Vagina (tissue), 2 donors: ENCODE measurements around the gene TCTN3. TPM values are rescaled to one million over a fixed set of nuclear protein-coding genes. Genes with fewer than 3 reads are reported as not detected.
A peak's percentile ranks its signal among the peaks of the same experiment; 100 is the strongest.

Experiments
- DNase-seq, 2 donors: peaks; one replicate each; pipeline ENCODE4 v3.0.0-alpha.2; 2017; ENCODE audit errors: extremely low spot score in 2 of 2
- H3K27ac ChIP-seq: fragments of 200-600 bp; sonication (generic); one replicate; pipeline ENCODE4 v1.5.1; 2019
- H3K27me3 ChIP-seq: fragments of 200-600 bp; sonication (generic); one replicate; pipeline ENCODE4 v1.5.1; 2019
- H3K36me3 ChIP-seq, 2 donors: fragments of 200-600 bp; sonication (generic); one replicate each; pipeline ENCODE4 v1.5.1; 2017 to 2019
- H3K4me1 ChIP-seq: fragments of 200-600 bp; sonication (generic); one replicate; pipeline ENCODE4 v1.5.1; 2019
- H3K4me3 ChIP-seq, 2 donors: fragments of 200-600 bp; sonication (generic); 1 replicate in 1 of 2; 2 replicates in 1 of 2; pipeline ENCODE4 v1.5.1; 2016 to 2019
- H3K9me3 ChIP-seq: fragments of 200-600 bp; sonication (generic); one replicate; pipeline ENCODE4 v1.5.1; 2019
- POLR2A ChIP-seq, 2 donors: fragments of 450-650 bp; IDR thresholded peaks; one replicate each; pipeline ENCODE4 v1.6.1; 2017; ENCODE audit warnings: antibody characterized with exemption in 2 of 2, mild to moderate bottlenecking in 2 of 2, moderate library complexity in 2 of 2
- POLR2AphosphoS5 ChIP-seq, 2 donors: sonication (generic); formaldehyde crosslinking; IDR thresholded peaks; one replicate each; pipeline ENCODE4 v1.9.0; 2017; ENCODE audit warnings: antibody characterized with exemption in 2 of 2, mild to moderate bottlenecking in 2 of 2, low read depth in 1 of 2; ENCODE audit not compliant: insufficient read depth in 1 of 2
- intact Hi-C: fragments of 100-400 bp; cut with DNase I; formaldehyde crosslinking; loops from one replicate; pipeline ENCODE4 v1.15.1; 2023
- total RNA-seq: library from RNA; depleted of rRNA; stranded (reverse); fragments of >200 nt; gene quantifications from one replicate; pipeline ENCODE4 v1.2.3, GENCODE V29; 2016
- TF ChIP-seq, protein P1 (sequence below), 3 experiments: fragments of 450-650 bp in 2 of 3; fragments of 200-600 bp in 1 of 3; sonication (generic) in 1 of 3; IDR thresholded peaks; one replicate each; pipeline ENCODE4 v1.5.1; 2017 to 2019; ENCODE audit warnings: antibody characterized with exemption in 3 of 3, mild to moderate bottlenecking in 2 of 3, moderate library complexity in 2 of 3

The TCTN3 gene, protein sequence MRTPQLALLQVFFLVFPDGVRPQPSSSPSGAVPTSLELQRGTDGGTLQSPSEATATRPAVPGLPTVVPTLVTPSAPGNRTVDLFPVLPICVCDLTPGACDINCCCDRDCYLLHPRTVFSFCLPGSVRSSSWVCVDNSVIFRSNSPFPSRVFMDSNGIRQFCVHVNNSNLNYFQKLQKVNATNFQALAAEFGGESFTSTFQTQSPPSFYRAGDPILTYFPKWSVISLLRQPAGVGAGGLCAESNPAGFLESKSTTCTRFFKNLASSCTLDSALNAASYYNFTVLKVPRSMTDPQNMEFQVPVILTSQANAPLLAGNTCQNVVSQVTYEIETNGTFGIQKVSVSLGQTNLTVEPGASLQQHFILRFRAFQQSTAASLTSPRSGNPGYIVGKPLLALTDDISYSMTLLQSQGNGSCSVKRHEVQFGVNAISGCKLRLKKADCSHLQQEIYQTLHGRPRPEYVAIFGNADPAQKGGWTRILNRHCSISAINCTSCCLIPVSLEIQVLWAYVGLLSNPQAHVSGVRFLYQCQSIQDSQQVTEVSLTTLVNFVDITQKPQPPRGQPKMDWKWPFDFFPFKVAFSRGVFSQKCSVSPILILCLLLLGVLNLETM
- 15.2 TPM for total RNA-seq

DNA sequence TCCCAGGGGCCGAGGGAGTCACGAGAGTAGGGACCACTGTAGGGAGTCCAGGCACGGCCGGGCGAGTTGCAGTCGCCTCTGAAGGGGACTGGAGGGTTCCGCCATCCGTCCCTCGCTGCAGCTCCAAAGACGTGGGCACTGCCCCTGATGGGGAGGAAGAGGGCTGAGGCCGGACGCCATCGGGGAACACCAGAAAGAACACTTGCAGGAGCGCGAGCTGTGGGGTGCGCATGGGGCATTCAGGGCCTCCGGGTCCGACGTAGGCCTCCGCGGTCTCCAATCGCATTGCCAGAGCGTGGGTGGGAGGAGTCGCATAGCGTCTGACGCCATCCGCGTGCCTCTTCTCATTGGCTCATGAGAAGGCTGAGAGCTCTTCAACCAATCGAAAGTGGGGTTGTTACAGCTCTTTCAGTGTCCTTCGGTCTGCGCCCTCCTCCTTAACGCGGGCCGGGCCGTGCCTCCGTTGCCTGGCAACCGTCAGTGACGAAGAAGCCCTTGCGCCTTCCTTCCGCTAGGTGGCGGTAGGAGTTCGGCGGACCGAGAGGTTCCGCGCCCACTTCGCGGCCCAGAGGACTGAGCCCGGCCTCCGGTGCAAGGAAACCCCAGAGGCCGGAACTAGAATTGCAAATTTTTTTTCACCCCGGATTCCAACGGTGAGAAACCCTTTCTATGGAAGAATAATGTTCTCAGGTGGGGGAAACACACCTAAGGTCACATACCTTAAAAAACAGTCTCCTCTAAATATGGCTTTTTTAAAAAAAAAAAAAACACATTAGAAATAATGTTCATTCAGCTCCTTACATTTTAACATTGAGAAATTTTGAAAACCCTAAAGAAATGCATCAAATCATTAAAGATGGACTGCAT, at the start of gene TCTN3:
TSS of gene TCTN3 (minus strand) at position 260 of the 867 bp plus-strand sequence. CDS start at position 232, 28 bp downstream.
- intact Hi-C loops: loop anchor here (5.0 kb wide), 1 partner anchor 148 kb away; no protein-coding TSS in a partner anchor
- Histone ChIP-seq H3K4me3 (peak within 1 kb of the TSS; percentile 76 to 81), H3K27ac (peak within 1 kb of the TSS; percentile 77), H3K9me3 (no peaks in the 10 kb centered on the region), H3K36me3 (peaks cover 0 to 32% of the 10 kb centered on the region in 2 donors), H3K27me3 (no peaks in the 10 kb centered on the region), H3K4me1 (peaks cover 18% of the 10 kb centered on the region)
- TF ChIP-seq, protein P1, sequence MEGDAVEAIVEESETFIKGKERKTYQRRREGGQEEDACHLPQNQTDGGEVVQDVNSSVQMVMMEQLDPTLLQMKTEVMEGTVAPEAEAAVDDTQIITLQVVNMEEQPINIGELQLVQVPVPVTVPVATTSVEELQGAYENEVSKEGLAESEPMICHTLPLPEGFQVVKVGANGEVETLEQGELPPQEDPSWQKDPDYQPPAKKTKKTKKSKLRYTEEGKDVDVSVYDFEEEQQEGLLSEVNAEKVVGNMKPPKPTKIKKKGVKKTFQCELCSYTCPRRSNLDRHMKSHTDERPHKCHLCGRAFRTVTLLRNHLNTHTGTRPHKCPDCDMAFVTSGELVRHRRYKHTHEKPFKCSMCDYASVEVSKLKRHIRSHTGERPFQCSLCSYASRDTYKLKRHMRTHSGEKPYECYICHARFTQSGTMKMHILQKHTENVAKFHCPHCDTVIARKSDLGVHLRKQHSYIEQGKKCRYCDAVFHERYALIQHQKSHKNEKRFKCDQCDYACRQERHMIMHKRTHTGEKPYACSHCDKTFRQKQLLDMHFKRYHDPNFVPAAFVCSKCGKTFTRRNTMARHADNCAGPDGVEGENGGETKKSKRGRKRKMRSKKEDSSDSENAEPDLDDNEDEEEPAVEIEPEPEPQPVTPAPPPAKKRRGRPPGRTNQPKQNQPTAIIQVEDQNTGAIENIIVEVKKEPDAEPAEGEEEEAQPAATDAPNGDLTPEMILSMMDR (IDR thresholded peaks at IDR 0.05): peak; percentile 89 to 100 (median 100)
- TF ChIP-seq POLR2A (IDR thresholded peaks at IDR 0.05) (peak in 1 of 2 donors; percentile 13), POLR2AphosphoS5 (IDR thresholded peaks at IDR 0.05; ENCODE audit: insufficient read depth in 1 of 2, low read depth in 1 of 2) (peak; percentile 88 to 93)
- DNase-seq: peak; percentile 99 to 100

DNA sequence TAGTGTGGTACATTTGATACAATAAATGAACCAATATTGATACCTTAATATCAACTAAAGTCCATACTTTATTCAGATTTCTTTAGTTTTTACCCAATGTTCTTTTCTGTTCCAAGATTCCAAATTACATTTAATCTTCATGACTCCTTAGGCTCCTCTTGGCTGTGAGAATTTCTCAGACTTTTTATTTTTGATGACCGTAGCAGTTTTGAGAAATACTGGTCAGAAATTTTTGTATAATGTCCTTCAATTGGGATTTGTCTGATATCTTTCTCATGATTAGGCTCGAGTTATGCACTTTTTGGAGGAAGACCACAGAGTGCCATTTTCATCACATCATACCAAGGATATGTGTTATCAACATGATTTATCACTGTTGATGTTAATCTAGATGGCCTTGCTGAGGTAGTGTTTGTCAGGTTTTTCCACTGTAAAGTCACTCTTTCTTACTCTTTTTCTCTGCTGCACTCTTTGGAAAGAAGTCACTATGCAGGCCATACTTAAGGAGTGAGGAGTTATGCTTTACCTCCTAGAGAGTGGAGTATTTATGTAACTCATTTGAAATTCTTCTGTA, 49.3 kb upstream of the TCTN3 start:
- intact Hi-C loops: loop anchor here (10.0 kb wide), 1 partner anchor 82 kb away; no protein-coding TSS in a partner anchor
- DNase-seq: no peak
- Histone ChIP-seq H3K4me3 (no peak overlapping the region), H3K27ac (no peak overlapping the region), H3K27me3 (no peaks in the 10 kb centered on the region), H3K4me1 (no peaks in the 10 kb centered on the region), H3K9me3 (no peaks in the 10 kb centered on the region), H3K36me3 (no peaks in the 10 kb centered on the region)
- TF ChIP-seq, protein P1 (IDR thresholded peaks at IDR 0.05): no peak
- no peak for TF ChIP-seq POLR2AphosphoS5 (IDR thresholded peaks at IDR 0.05; ENCODE audit: insufficient read depth in 1 of 2, low read depth in 1 of 2)
- no peak for TF ChIP-seq POLR2A (IDR thresholded peaks at IDR 0.05)

GRCh38 chr10:95742485-95742884, 48.8 kb upstream of the TCTN3 start:
- TF ChIP-seq POLR2A (IDR thresholded peaks at IDR 0.05) (no peak), POLR2AphosphoS5 (IDR thresholded peaks at IDR 0.05; ENCODE audit: insufficient read depth in 1 of 2, low read depth in 1 of 2) (no peak)
- TF ChIP-seq, protein P1 (IDR thresholded peaks at IDR 0.05): no peak
- H3K36me3 ChIP-seq: no peaks in the 10 kb centered on the region
- H3K27ac ChIP-seq: no peak overlapping the region
- no peak for DNase-seq
- H3K27me3 ChIP-seq: no peaks in the 10 kb centered on the region
- intact Hi-C loops: loop anchor here (10.0 kb wide), 1 partner anchor 82 kb away; no protein-coding TSS in a partner anchor
- H3K9me3 ChIP-seq: no peaks in the 10 kb centered on the region
- no peaks in the 10 kb centered on the region for H3K4me1 ChIP-seq
- H3K4me3 ChIP-seq: no peak overlapping the region

- no peak overlapping the region for H3K4me3 ChIP-seq
- H3K4me1 ChIP-seq: no peaks in the 10 kb centered on the region
- no peaks in the 10 kb centered on the region for H3K9me3 ChIP-seq
- no peak for DNase-seq
- H3K27me3 ChIP-seq: no peaks in the 10 kb centered on the region
- peak overlapping the region; percentile 9 for H3K27ac ChIP-seq
- intact Hi-C loops: loop anchor here (10.0 kb wide), 1 partner anchor 83 kb away; no protein-coding TSS in a partner anchor
- no peak for TF ChIP-seq POLR2A (IDR thresholded peaks at IDR 0.05)
- TF ChIP-seq, protein P1 (IDR thresholded peaks at IDR 0.05): no peak
- TF ChIP-seq POLR2AphosphoS5 (IDR thresholded peaks at IDR 0.05; ENCODE audit: insufficient read depth in 1 of 2, low read depth in 1 of 2): peak in 1 of 2 donors; percentile 41
- H3K36me3 ChIP-seq: no peaks in the 10 kb centered on the region
Measured at GRCh38 chr10:95741807-95742467, 48.2 kb upstream of the TCTN3 start.
